Mucosa of descending colon (tissue), 3 donors: ENCODE results near the gene GABRB2. TPM values are rescaled to one million over a fixed set of nuclear protein-coding genes. Genes with fewer than 3 reads are reported as not detected.

Experiments used
- ATAC-seq: fragments of 200-7000 bp; cut with Tn5 transposase; one replicate; pipeline ENCODE4 v1.9.1; 2020; ENCODE audit warnings: mild to moderate bottlenecking, moderate library complexity
- DNase-seq, 3 donors: peaks; one replicate each; pipeline ENCODE4 v3.0.0-alpha.2; 2020
- H3K36me3 ChIP-seq: fragments of 200-600 bp; one replicate; pipeline ENCODE4 v1.8.0; 2021; ENCODE audit warnings: low read depth, mild to moderate bottlenecking
- H3K4me1 ChIP-seq: fragments of 200-600 bp; one replicate; pipeline ENCODE4 v1.8.0; 2021; ENCODE audit warnings: low read depth, mild to moderate bottlenecking
- H3K4me3 ChIP-seq: fragments of 200-600 bp; one replicate; pipeline ENCODE4 v1.8.0; 2021; ENCODE audit warnings: mild to moderate bottlenecking
- H3K9me3 ChIP-seq: fragments of 200-600 bp; one replicate; pipeline ENCODE4 v1.8.0; 2021; ENCODE audit warnings: mild to moderate bottlenecking
- intact Hi-C, 2 donors: fragments of 100-400 bp; cut with DNase I in 1 of 2; cut with micrococcal nuclease in 1 of 2; formaldehyde crosslinking; loops; one replicate each; pipeline versions ENCODE4 v1.11.0 to v1.11.1; 2022; cut with DNase I, micrococcal nuclease
- total RNA-seq, 3 donors: library from RNA; stranded (reverse); fragmentation: NEBNext Ultra II Directional in 2 of 3; extraction: Animal tissue kit (Norgen Biotek cat#: 25700) in 2 of 3; gene quantifications; one replicate each; pipeline versions ENCODE4 v1.2.1 to v1.2.4, GENCODE V29; 2021 to 2023
- TF ChIP-seq, protein P1 (sequence below): fragments of 200-600 bp; IDR thresholded peaks from one replicate; pipeline ENCODE4 v1.8.0; 2022; ENCODE audit warnings: antibody characterized with exemption, mild to moderate bottlenecking
- donor health status: DM: no; HTN: no; CAD: no; lungs with moderate emphysema.
- donor health status: DM: no; HTN: no; CAD: no.
- donor health status: DM: no; HTN: yes; CAD: no.

GABRB2 gene
- total RNA-seq, 3 donors from 2014 or later, result 0.44 to 2.1 (median 2.0) TPM

DNA sequence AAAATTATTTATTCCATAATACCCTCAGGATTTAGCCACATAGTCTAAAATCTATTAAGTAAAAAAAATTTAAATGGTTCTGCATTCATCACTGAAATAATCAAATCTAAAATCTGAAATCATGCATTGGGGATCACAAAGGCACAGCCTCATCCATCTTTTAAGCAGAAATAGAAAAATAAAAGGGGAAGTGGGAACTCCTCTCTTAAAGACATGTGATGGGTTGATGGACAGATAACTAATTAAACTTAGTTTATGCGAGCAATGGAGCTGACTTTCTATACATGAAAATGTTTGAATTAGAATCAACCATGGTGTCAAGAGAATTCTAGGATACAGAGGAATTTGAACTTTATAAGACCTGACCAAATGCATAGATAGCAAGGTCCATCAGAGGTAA is 170.5 kb downstream of the GABRB2 start:
- Histone ChIP-seq H3K36me3 (no peaks in the 10 kb centered on the region), H3K4me3 (no peak overlapping the region), H3K9me3 (no peaks in the 10 kb centered on the region), H3K4me1 (no peaks in the 10 kb centered on the region)
- intact Hi-C loops, result no loop called here
- DNase-seq (no peak), ATAC-seq (no peak)
- TF ChIP-seq, protein P1, sequence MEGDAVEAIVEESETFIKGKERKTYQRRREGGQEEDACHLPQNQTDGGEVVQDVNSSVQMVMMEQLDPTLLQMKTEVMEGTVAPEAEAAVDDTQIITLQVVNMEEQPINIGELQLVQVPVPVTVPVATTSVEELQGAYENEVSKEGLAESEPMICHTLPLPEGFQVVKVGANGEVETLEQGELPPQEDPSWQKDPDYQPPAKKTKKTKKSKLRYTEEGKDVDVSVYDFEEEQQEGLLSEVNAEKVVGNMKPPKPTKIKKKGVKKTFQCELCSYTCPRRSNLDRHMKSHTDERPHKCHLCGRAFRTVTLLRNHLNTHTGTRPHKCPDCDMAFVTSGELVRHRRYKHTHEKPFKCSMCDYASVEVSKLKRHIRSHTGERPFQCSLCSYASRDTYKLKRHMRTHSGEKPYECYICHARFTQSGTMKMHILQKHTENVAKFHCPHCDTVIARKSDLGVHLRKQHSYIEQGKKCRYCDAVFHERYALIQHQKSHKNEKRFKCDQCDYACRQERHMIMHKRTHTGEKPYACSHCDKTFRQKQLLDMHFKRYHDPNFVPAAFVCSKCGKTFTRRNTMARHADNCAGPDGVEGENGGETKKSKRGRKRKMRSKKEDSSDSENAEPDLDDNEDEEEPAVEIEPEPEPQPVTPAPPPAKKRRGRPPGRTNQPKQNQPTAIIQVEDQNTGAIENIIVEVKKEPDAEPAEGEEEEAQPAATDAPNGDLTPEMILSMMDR, result no peak

DNA sequence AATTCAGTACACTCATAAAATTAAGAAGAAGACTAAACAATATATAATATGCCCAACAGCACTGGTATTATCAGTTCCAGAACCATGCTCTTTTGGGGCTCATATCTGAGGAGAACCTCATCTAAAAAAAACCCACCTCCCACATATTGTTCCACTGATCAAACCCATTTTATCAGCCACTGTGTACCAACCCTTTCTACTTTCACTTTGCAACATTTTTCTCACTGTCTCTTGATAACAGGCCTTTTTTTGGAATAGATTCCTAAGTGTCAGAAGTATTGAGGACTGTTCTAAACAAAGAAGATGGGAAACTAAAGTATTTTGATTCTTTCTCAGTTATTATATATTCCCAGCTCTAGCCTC is 173.2 kb downstream of the GABRB2 start:
- intact Hi-C loops, result no loop called here
- Histone ChIP-seq H3K36me3 (no peaks in the 10 kb centered on the region), H3K4me1 (no peaks in the 10 kb centered on the region), H3K9me3 (no peaks in the 10 kb centered on the region), H3K4me3 (no peak overlapping the region)
- TF ChIP-seq, protein P1, result no peak
- no peak for DNase-seq
- no peak for ATAC-seq

DNA sequence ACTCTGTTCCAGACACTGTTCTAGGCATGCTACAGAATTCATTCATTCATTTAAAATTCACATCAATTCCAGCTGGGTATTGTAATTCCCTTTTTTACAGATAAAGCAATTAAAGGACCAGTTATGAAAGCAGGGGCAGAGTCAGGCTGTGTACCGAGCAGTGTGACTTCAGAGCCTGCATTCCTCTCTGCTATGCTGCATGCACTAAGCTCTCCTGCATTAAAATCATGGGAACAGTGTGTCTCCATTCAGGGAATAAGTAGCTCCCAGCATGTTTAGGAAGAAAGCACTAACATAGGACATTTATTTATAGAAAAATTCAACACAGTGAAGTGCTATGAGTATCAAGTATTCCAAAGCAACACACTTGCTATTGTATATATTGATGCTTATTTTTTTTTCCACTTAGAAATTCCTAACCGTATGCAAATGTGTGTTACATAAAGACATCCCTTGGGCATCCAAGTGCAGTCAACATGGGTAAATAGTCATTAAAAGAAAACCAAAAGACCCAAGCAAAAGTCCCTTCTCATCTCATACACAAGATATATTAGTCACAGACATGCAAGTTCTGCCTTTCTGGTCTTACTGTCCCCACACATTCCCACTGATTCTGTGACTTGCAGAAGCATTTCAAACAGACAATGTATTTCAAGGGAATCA is 173.7 kb downstream of the GABRB2 start:
- Histone ChIP-seq H3K36me3 (no peaks in the 10 kb centered on the region), H3K9me3 (no peaks in the 10 kb centered on the region), H3K4me1 (no peaks in the 10 kb centered on the region), H3K4me3 (no peak overlapping the region)
- TF ChIP-seq, protein P1, result no peak
- intact Hi-C loops, result no loop called here
- ATAC-seq, result no peak
- no peak for DNase-seq

DNA sequence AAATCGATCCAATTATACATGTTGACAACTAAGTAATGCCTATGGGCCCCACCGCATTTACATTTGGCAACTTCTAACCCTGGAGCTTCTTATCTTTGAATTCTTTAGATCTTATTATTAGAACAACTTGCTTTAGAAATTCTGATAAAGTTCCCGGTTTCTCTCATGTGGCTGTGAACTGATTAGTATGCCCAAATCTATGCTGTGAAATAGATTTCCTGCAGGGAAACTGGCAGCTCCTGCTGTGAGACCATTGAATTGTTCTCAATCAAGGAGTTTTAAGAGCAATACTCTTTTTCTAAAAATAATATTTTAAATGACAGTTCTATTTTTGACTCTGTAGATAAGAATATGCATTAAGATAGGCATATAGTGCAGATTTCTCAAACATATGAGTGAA is 177.5 kb downstream of the GABRB2 start:
- Histone ChIP-seq H3K36me3 (no peaks in the 10 kb centered on the region), H3K9me3 (no peaks in the 10 kb centered on the region), H3K4me3 (no peak overlapping the region), H3K4me1 (no peaks in the 10 kb centered on the region)
- intact Hi-C loops, result no loop called here
- TF ChIP-seq, protein P1, result no peak
- DNase-seq (no peak), ATAC-seq (no peak)

DNA sequence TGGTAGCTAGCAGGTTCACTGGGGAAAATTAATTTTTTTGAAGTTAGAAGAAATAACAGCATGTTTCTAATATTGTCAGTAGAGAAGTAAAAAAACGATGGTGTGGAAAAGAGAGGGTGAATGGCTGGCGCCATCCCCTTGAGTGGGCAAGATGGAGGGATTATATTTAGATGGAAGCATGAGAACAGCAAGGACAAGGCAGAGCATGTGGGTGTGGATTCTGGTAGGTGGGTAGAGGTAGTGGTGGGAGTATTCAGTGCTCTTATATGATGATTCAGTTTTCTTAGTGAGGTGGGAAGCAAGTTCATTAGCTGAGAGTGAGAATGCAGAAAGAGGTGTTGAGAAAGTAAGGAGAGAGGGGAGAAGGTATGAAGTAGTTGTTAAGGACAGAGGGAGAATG is 188.1 kb downstream of the GABRB2 start:
- no peak overlapping the region for H3K4me3 ChIP-seq
- H3K36me3 ChIP-seq, result no peaks in the 10 kb centered on the region
- H3K4me1 ChIP-seq, result no peaks in the 10 kb centered on the region
- TF ChIP-seq, protein P1, result no peak
- DNase-seq (no peak), ATAC-seq (no peak)
- no peaks in the 10 kb centered on the region for H3K9me3 ChIP-seq
- intact Hi-C loops, result no loop called here

DNA sequence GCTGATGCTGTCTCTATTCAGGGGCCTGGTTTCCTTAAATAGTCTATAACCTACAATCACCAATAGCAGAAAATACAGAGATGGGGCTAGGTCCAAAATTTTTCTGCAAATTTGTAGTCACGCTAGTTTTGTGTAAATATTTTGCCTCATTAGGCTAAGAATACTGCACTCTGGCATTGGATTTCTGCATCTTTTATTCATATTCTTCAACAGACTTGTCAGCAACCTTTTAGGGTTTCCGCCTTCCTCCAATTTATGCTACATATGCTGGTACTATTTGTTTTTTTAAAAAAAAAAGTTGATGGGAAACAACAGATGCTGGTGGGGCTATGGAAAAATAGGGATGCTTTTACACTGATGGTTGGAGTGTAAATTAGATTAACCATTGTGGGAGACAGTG is 202.3 kb downstream of the GABRB2 start:
- H3K36me3 ChIP-seq, result no peaks in the 10 kb centered on the region
- no peak overlapping the region for H3K4me3 ChIP-seq
- no peaks in the 10 kb centered on the region for H3K4me1 ChIP-seq
- TF ChIP-seq, protein P1, result no peak
- H3K9me3 ChIP-seq, result no peaks in the 10 kb centered on the region
- no peak for ATAC-seq
- no peak for DNase-seq
- intact Hi-C loops, result no loop called here
